Fibroblast of pulmonary artery (primary cell): ENCODE results near the gene SLC6A19.
"Not testable (repeated sequence)": the region's sequence is repeated elsewhere in the genome, so short reads cannot be mapped to it uniquely, and the experiment has no call there.

Experiments used
- DNase-seq: peaks from one replicate; pipeline ENCODE4 v3.0.0-alpha.2; 2010; ENCODE audit warnings: low read depth
- H3K4me3 ChIP-seq: replicated peaks from 2 replicates; pipeline ENCODE4 v1.5.1; 2011; ENCODE audit warnings: low read depth, mild to moderate bottlenecking, control low read depth, low read length, moderate library complexity
- CTCF ChIP-seq: IDR thresholded peaks from 2 replicates; pipeline ENCODE4 v1.5.1; 2011; ENCODE audit warnings: mild to moderate bottlenecking, control low read depth, low read length, inconsistent platforms; ENCODE audit errors: missing control alignments

Gene SLC6A19

DNA sequence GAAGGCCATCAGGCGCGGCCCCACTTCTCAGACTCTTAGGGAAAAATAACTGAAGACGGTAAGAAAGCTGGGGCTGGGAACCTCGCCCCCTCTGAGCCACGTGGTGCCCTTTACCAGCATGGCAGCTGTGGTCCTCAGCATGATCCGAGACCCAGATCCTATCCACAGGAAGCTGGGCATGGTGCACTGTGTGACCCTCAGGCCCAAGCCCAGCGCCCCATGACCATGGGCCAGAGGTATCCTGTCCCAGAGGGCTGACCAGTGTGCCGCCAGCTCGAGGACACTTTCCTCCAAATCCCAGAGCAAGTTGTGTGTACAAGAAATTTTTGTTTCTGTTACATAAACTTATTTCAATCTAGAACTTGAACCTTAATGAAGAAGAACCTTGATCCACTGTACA lies 65.4 kb downstream of the SLC6A19 start:
- no peak for TF ChIP-seq CTCF
- no peak overlapping the region for H3K4me3 ChIP-seq
- no peak for DNase-seq

GRCh38 chr5:1267464-1267863 lies 66.1 kb downstream of the SLC6A19 start:
- H3K4me3 ChIP-seq, DNase-seq: not testable (repeated sequence)

DNA sequence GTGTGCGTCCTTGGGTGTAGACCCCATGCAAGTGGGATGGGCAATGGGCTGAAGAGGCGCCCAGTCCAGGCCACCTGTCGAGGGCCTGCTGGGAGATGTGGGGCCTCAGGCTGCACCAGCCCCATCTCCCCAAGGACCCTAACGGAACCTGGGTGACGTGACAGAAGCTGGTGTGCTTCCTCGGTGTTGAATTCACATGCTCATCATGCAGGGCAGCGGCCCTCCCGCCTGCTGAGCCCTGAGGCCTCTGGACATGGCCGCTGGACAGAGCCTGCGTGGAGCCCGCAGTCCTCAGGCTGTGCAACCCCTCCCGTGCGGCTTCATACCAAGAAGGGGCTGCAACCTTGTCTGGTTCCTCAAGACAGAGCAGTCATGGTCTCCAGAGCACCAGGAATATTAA lies 66.7 kb downstream of the SLC6A19 start:
- DNase-seq: no peak
- no peak overlapping the region for H3K4me3 ChIP-seq
- no peak for TF ChIP-seq CTCF

GRCh38 chr5:1268666-1269065 lies 67.3 kb downstream of the SLC6A19 start:
- no peak for DNase-seq
- H3K4me3 ChIP-seq: no peak overlapping the region
- TF ChIP-seq CTCF: no peak

GRCh38 chr5:1270426-1270825 lies 69.0 kb downstream of the SLC6A19 start:
- no peak for DNase-seq
- no peak overlapping the region for H3K4me3 ChIP-seq
- TF ChIP-seq CTCF: no peak

DNA sequence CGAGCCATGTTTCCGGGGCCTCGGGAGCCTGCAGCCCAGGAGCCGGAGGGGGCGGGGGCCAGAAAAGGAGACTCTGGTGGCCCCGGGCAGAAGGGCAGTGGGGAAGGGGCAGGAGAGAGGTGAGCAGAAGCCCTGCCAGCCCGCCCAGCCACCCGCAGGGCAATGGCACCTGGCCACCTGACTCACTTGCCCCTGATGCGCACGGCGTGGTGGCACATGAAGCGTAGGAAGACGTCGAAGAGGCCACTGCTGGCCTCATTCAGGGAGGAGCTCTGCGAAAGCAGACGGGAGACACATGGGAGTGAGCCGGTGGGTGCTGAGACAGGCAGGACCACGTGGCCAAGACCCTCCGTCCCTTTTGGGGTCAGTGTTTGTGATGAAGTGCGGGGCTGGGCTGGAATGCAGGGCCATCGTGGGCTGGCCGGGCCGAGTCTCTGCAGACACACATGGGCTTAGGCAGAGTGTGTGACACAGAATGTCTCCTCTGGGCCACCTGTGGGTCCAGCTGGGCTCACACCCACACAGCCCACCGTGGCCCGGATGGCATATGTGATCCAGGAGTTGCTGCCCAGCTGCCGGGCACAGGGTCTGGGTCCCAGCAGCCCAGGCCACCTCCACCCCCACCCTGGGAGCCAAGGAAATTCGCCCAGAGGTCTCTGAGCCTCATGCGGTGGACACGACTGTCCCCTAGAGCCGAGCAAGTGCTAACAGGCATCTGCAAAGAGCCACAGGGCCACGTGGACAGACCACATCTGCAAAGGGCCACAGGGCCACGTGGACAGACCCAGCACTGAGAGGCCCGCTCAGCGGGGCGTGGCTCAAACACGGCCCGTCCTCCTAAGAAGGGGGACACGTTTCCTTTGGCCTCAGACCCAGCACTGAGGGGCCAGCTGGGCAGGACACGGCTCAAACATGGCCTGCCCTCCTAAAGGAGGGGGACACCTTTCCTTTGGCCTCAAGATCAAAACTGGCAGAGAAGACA lies 69.8 kb downstream of the SLC6A19 start:
- no peak overlapping the region for H3K4me3 ChIP-seq
- no peak for DNase-seq
- no peak for TF ChIP-seq CTCF

DNA sequence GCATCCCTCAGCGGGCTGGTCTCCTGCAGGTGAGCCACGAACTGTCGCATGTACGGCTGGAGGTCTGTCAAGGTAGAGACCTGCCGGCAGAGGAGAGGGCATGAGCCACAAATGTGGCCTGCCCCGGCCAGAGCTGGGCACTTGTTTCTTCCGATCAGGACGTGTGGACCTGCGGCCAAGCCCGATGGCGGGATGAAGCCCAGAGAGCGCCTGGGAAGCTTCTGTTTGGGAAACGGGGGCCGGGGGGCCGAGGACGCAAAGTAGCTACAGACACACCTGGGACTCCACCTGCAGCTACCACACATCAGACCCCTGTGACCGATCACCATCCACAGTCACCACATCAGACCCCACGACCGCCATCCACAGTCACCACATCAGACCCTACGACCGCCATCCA lies 70.8 kb downstream of the SLC6A19 start:
- no peak for DNase-seq
- TF ChIP-seq CTCF: no peak
- H3K4me3 ChIP-seq: no peak overlapping the region
